Chondrocyte (in vitro differentiated cells): Measurements from ENCODE around the gene GTF2B. TPM values are rescaled to one million over a fixed set of nuclear protein-coding genes. Genes with fewer than 3 reads are reported as not detected.
A peak's percentile ranks its signal among the peaks of the same experiment; 100 is the strongest.

Experiments
- DNase-seq: peaks from one replicate; pipeline ENCODE4 v3.0.0; 2021; ENCODE audit warnings: mixed read lengths, low spot score
- H3K27ac Mint-ChIP-seq: one replicate; pipeline ENCODE4 v1.8.0; 2021; ENCODE audit warnings: mild to moderate bottlenecking, moderate library complexity, mixed read lengths; ENCODE audit not compliant: unreplicated experiment
- H3K27me3 Mint-ChIP-seq: 2 replicates; pipeline ENCODE4 v1.8.0; 2021; ENCODE audit warnings: low read depth, mixed read lengths
- H3K36me3 Mint-ChIP-seq: 2 replicates; pipeline ENCODE4 v1.8.0; 2021; ENCODE audit warnings: low read depth, mixed read lengths
- H3K4me1 Mint-ChIP-seq: 2 replicates; pipeline ENCODE4 v1.8.0; 2021; ENCODE audit warnings: low read depth, mild to moderate bottlenecking, mixed read lengths
- H3K4me3 Mint-ChIP-seq: one replicate; pipeline ENCODE4 v1.8.0; 2021; ENCODE audit warnings: mild to moderate bottlenecking, moderate library complexity, mixed read lengths; ENCODE audit not compliant: unreplicated experiment
- H3K9me3 Mint-ChIP-seq: 2 replicates; pipeline ENCODE4 v1.8.0; 2021; ENCODE audit warnings: low read depth, mixed read lengths
- total RNA-seq: library from RNA; stranded (reverse); gene quantifications from 3 replicates; pipeline ENCODE4 v1.2.1, GENCODE V29; 2021
- TF ChIP-seq, protein P1 (sequence below): fragments of 200-600 bp; sonication (generic); IDR thresholded peaks from 2 replicates; pipeline ENCODE4 v1.5.0; 2021; ENCODE audit warnings: antibody characterized with exemption, mild to moderate bottlenecking, moderate library complexity

GTF2B gene
- total RNA-seq, 1 donor from 2014 or later: 19.6 TPM

DNA sequence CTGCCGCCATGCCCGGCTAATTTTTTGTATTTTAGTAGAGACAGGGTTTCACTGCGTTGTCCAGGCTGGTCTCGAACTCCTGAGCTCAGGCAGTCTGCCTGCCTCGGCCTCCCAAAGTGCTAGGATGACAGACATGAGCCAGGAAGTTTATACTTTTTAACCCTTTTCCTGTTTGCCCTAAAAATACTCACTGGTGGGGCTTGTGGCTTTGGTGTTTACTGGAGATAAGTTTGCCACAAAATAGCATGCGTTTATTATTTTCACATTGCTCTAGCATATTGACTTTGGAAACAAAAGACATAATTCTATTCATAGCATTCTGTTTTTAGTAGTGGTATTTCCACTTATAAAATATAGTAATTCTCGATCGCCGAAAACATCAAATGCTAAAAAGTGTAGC, 19.8 kb upstream of the GTF2B start:
- H3K4me3 Mint-ChIP-seq: no peak overlapping the region
- TF ChIP-seq, protein P1, sequence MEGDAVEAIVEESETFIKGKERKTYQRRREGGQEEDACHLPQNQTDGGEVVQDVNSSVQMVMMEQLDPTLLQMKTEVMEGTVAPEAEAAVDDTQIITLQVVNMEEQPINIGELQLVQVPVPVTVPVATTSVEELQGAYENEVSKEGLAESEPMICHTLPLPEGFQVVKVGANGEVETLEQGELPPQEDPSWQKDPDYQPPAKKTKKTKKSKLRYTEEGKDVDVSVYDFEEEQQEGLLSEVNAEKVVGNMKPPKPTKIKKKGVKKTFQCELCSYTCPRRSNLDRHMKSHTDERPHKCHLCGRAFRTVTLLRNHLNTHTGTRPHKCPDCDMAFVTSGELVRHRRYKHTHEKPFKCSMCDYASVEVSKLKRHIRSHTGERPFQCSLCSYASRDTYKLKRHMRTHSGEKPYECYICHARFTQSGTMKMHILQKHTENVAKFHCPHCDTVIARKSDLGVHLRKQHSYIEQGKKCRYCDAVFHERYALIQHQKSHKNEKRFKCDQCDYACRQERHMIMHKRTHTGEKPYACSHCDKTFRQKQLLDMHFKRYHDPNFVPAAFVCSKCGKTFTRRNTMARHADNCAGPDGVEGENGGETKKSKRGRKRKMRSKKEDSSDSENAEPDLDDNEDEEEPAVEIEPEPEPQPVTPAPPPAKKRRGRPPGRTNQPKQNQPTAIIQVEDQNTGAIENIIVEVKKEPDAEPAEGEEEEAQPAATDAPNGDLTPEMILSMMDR: no peak
- H3K9me3 Mint-ChIP-seq: peaks cover 34% of the 10 kb centered on the region
- no peak overlapping the region for H3K27ac Mint-ChIP-seq
- peaks cover 1% of the 10 kb centered on the region for H3K27me3 Mint-ChIP-seq
- no peaks in the 10 kb centered on the region for H3K4me1 Mint-ChIP-seq
- no peak for DNase-seq
- peaks cover 5% of the 10 kb centered on the region for H3K36me3 Mint-ChIP-seq

DNA sequence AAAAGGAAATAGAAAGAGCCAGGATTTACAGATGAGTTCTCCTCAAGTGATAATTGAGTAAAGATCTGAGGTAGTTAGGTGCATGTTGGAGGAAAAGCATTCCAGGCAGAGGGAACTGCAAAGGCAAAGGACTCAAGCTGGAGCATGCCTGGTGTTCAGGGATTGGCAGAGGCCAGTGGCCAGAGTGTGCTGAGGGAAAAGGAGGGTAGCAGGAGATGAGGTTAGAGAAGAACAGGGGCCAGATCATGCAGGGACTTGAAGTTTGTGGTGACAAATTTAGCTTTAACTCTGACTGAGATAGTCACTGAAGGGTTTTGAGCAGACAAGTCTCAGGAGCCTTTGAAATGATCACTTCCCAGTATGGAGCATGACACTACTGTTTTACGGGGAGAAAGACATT, 19.0 kb upstream of the GTF2B start:
- no peak for DNase-seq
- TF ChIP-seq, protein P1: no peak
- Mint-ChIP-seq H3K27me3 (peaks cover 1% of the 10 kb centered on the region), H3K4me3 (no peak overlapping the region), H3K36me3 (no peaks in the 10 kb centered on the region), H3K9me3 (peaks cover 26% of the 10 kb centered on the region), H3K27ac (no peak overlapping the region), H3K4me1 (no peaks in the 10 kb centered on the region)

DNA sequence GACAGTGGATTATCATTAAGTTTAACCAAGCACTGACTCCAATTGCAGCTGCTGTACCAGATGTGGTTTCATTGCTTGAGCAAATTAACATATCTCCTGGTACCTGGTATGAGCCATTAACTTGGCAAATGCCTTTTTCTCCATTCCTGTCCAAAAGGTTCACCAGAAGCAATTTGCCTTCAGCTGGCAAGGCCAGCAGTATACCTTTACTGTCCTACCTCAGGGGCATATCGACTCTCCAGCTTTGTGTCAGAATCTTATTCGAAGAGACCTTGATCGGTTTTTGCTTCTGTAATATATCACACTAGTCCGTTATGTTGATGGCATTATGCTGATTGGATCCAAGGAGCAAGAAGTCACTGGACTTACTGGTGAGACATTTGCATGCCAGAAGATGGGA, 9.5 kb upstream of the GTF2B start:
- Mint-ChIP-seq H3K27me3 (peaks cover 2% of the 10 kb centered on the region), H3K4me3 (no peak overlapping the region), H3K4me1 (no peaks in the 10 kb centered on the region), H3K27ac (no peak overlapping the region), H3K36me3 (no peaks in the 10 kb centered on the region), H3K9me3 (no peaks in the 10 kb centered on the region)
- TF ChIP-seq, protein P1: no peak
- no peak for DNase-seq

DNA sequence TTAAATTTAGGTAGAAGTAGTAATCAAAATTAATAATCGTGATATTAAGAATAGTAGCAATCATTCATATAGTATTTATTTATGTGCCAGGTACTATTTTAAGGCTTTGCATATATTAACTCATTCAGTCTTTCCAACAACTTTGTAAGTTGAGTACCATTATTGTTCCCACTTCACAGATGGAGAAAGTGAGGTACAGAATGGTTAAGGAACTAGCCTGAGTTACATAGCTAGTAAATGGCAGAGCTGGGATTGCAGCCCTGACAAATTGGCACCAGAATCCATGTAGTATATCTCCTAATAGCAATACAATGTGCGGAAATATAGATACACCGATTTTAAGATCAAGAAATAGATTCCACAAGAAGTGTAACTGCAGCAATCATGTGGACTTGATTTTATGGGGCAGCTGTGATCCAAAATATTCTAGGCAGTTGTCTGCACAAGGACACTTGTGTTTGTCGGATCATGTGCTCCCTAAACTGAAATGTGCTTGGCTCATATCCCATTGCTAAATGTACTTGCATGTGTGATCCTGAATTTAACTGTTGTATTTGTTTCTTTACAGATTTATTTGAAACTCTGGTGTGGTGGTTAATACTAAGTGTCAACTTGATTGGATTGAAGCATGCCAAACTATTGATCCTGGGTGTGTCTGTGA, 5.8 kb upstream of the GTF2B start:
- Mint-ChIP-seq H3K27me3 (peaks cover 2% of the 10 kb centered on the region), H3K27ac (no peak overlapping the region), H3K4me1 (peaks cover 2% of the 10 kb centered on the region), H3K4me3 (no peak overlapping the region), H3K36me3 (no peaks in the 10 kb centered on the region), H3K9me3 (no peaks in the 10 kb centered on the region)
- no peak for DNase-seq
- TF ChIP-seq, protein P1: no peak

DNA sequence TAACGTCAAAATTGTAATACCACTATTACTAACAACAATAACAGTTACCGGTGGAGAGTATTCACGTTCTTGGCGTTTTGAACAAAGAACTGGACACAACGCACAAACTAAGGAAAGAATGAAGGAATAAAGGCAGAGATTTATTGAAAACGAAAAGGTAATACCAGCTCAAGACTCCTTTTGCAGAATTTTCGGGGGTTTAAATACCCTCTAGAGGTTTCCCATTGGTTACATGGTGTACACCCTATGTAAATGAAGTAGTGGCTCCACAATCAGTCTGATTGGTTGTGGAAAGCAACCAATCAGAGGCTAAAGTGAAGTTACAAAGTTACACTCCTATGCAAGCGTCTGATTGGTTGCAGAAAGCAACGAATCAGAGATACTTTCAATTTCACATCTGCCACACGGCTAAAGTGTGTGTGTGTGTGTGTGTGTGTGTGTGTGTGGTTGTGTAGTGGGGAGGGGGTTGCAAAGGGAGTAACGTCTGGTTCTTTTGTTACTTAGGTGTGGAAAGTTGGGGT, 1.1 kb upstream of the GTF2B start:
- Mint-ChIP-seq H3K27me3 (peaks cover under 1% of the 10 kb centered on the region), H3K4me1 (peaks cover 30% of the 10 kb centered on the region), H3K4me3 (peak overlapping the region; percentile 96), H3K36me3 (no peaks in the 10 kb centered on the region), H3K27ac (peak overlapping the region; percentile 98), H3K9me3 (no peaks in the 10 kb centered on the region)
- no peak for DNase-seq
- TF ChIP-seq, protein P1: no peak
